ENCODE measurements around the gene CCDC80. TPM values are rescaled to one million over a fixed set of nuclear protein-coding genes. Genes with fewer than 3 reads are reported as not detected.
"Not testable (repeated sequence)": the region's sequence is repeated elsewhere in the genome, so short reads cannot be mapped to it uniquely, and the experiment has no call there.

The CCDC80 gene
- total RNA-seq, 1 donor from 2014 or later, result 54.0 TPM

GRCh38 chr3:112564247-112564939 is 76.5 kb downstream of the CCDC80 start:
- ATAC-seq (ENCODE audit: poor library complexity); intact Hi-C loops (cut with DNase I); DNase-seq: not testable (repeated sequence)

- ATAC-seq (ENCODE audit: poor library complexity) (peak; percentile 98), DNase-seq (peak; percentile 99)
- intact Hi-C loops (cut with DNase I), result no loop called here
Measured at GRCh38 chr3:112561734-112562529, 79.0 kb downstream of the CCDC80 start, which contains the start of the genes ATG3 and SLC35A5. TSS of gene ATG3 (minus strand) at chr3:112561962. CDS start at chr3:112561528, 434 bp downstream. TSS of gene SLC35A5 (plus strand) at chr3:112562045. CDS start at chr3:112563404, 1,359 bp downstream.

GRCh38 chr3:112561484-112561733 is 79.5 kb downstream of the CCDC80 start:
- intact Hi-C loops (cut with DNase I), result no loop called here
- ATAC-seq (ENCODE audit: poor library complexity), result peak; percentile 74
- DNase-seq, result no peak

- intact Hi-C loops (cut with DNase I), result no loop called here
- DNase-seq, result peak; percentile 75
- ATAC-seq (ENCODE audit: poor library complexity), result peak; percentile 47
Measured at GRCh38 chr3:112560721-112561483, 80.0 kb downstream of the CCDC80 start.

- no peak for ATAC-seq (ENCODE audit: poor library complexity)
- no peak for DNase-seq
- intact Hi-C loops (cut with DNase I), result no loop called here
Measured at GRCh38 chr3:112560307-112560706, 80.6 kb downstream of the CCDC80 start.

- DNase-seq, result no peak
- ATAC-seq (ENCODE audit: poor library complexity), result no peak
- intact Hi-C loops (cut with DNase I), result no loop called here
Measured at GRCh38 chr3:112557976-112558375, 83.0 kb downstream of the CCDC80 start.

GRCh38 chr3:112555535-112556170 is 85.3 kb downstream of the CCDC80 start:
- ATAC-seq (ENCODE audit: poor library complexity) (no peak), DNase-seq (no peak)
- intact Hi-C loops (cut with DNase I), result no loop called here

GRCh38 chr3:112550859-112551258 is 90.1 kb downstream of the CCDC80 start:
- ATAC-seq (ENCODE audit: poor library complexity), result no peak
- intact Hi-C loops (cut with DNase I), result no loop called here
- no peak for DNase-seq

Other genes with a start within 250 kb of the CCDC80 start
- gene BTLA, start 141.7 kb downstream of the CCDC80 start, total RNA-seq, result not detected
- 37.6 TPM for gene ATG3, start 79.2 kb downstream of the CCDC80 start, total RNA-seq
- 13.7 TPM for gene SLC35A5, start 79.1 kb downstream of the CCDC80 start, total RNA-seq
- gene CD200R1L, start 205.7 kb upstream of the CCDC80 start, total RNA-seq, result not detected

Measured in Right ventricle myocardium superior (tissue), 1 donor.